Measurements from ENCODE around the gene TBX1. TPM values are rescaled to one million over a fixed set of nuclear protein-coding genes. Genes with fewer than 3 reads are reported as not detected.

The TBX1 gene
- total RNA-seq, 1 donor from 2014 or later: not detected

- intact Hi-C loops (cut with DNase I): loop anchor here (5.0 kb wide), 1 partner anchor 137 kb away; no protein-coding TSS in a partner anchor
- no peaks in the 10 kb centered on the region for H3K27me3 ChIP-seq
Observed at GRCh38 chr22:19749876-19750275, 10.7 kb upstream of the TBX1 start.

GRCh38 chr22:19750507-19751490 is 9.8 kb upstream of the TBX1 start:
- Histone ChIP-seq H3K36me3 (no peaks in the 10 kb centered on the region), H3K27me3 (peaks cover 5% of the 10 kb centered on the region), H3K4me3 (no peak overlapping the region), H3K27ac (no peak overlapping the region), H3K4me1 (peaks cover 0 to 3% of the 10 kb centered on the region in 2 donors), H3K9me3 (no peaks in the 10 kb centered on the region)
- intact Hi-C loops (cut with DNase I): loop anchor here (5.0 kb wide), 1 partner anchor 137 kb away; no protein-coding TSS in a partner anchor
- DNase-seq (ENCODE audit: low spot score in 2 of 2): no peak
- no peak for TF ChIP-seq CTCF (IDR thresholded peaks at IDR 0.05)

More at GRCh38 chr22:19749876-19750275, 10.7 kb upstream of the TBX1 start:
- no peak overlapping the region for H3K27ac ChIP-seq
- H3K9me3 ChIP-seq: no peaks in the 10 kb centered on the region
- no peaks in the 10 kb centered on the region for H3K36me3 ChIP-seq
- TF ChIP-seq CTCF (IDR thresholded peaks at IDR 0.05): no peak
- H3K4me1 ChIP-seq: no peaks in the 10 kb centered on the region
- H3K4me3 ChIP-seq: no peak overlapping the region
- no peak for DNase-seq (ENCODE audit: low spot score in 2 of 2)

- DNase-seq (ENCODE audit: low spot score in 2 of 2): no peak
- Histone ChIP-seq H3K36me3 (no peaks in the 10 kb centered on the region), H3K4me3 (no peak overlapping the region), H3K4me1 (peaks cover 0 to 7% of the 10 kb centered on the region in 2 donors), H3K27ac (no peak overlapping the region), H3K27me3 (peaks cover 5% of the 10 kb centered on the region), H3K9me3 (no peaks in the 10 kb centered on the region)
- intact Hi-C loops (cut with DNase I): loop anchor here (5.0 kb wide), 1 partner anchor 136 kb away; no protein-coding TSS in a partner anchor
- no peak for TF ChIP-seq CTCF (IDR thresholded peaks at IDR 0.05)
Observed at GRCh38 chr22:19751497-19752245, 8.9 kb upstream of the TBX1 start.

GRCh38 chr22:19753090-19753842 is 7.3 kb upstream of the TBX1 start:
- Histone ChIP-seq H3K9me3 (no peaks in the 10 kb centered on the region), H3K36me3 (no peaks in the 10 kb centered on the region), H3K27me3 (peaks cover 9% of the 10 kb centered on the region), H3K4me3 (no peak overlapping the region), H3K27ac (no peak overlapping the region), H3K4me1 (peaks cover 0 to 12% of the 10 kb centered on the region in 2 donors)
- intact Hi-C loops (cut with DNase I): loop anchor here (5.0 kb wide), 1 partner anchor 134 kb away; no protein-coding TSS in a partner anchor
- no peak for DNase-seq (ENCODE audit: low spot score in 2 of 2)
- TF ChIP-seq CTCF (IDR thresholded peaks at IDR 0.05): no peak
